Aorta (tissue), 5 donors: ENCODE measurements around the gene CRAMP1. TPM values are rescaled to one million over a fixed set of nuclear protein-coding genes. Genes with fewer than 3 reads are reported as not detected.

Source experiments
- ATAC-seq: fragments of 200-7000 bp; cut with Tn5 transposase; one replicate; pipeline ENCODE4 v1.9.1; 2022; ENCODE audit warnings: moderate library complexity; ENCODE audit not compliant: low FRiP score
- DNase-seq, 2 donors: peaks; one replicate each; pipeline ENCODE4 v3.0.0-alpha.2; 2020
- H3K27ac ChIP-seq, 2 donors: one replicate each; pipeline ENCODE4 v1.5.1; 2013; ENCODE audit warnings: low read length in 2 of 2, mild to moderate bottlenecking in 2 of 2, moderate library complexity in 2 of 2, control low read depth in 1 of 2, inconsistent platforms in 1 of 2, low read depth in 1 of 2
- H3K27me3 ChIP-seq, 2 donors: one replicate each; pipeline ENCODE4 v1.6.1; 2013; ENCODE audit warnings: control low read depth in 1 of 2, low read length in 1 of 2, mild to moderate bottlenecking in 1 of 2, moderate library complexity in 1 of 2; ENCODE audit not compliant: insufficient read depth in 2 of 2, control insufficient read depth in 1 of 2
- H3K36me3 ChIP-seq, 2 donors: one replicate each; pipeline ENCODE4 v1.6.1; 2013; ENCODE audit warnings: control low read depth in 1 of 2, low read length in 1 of 2, mild to moderate bottlenecking in 1 of 2; ENCODE audit not compliant: insufficient read depth in 2 of 2, control insufficient read depth in 1 of 2
- H3K4me1 ChIP-seq, 2 donors: one replicate each; pipeline ENCODE4 v1.6.1; 2013; ENCODE audit warnings: low read length in 2 of 2, control low read depth in 1 of 2, mild to moderate bottlenecking in 1 of 2, moderate library complexity in 1 of 2; ENCODE audit not compliant: insufficient read depth in 2 of 2, control insufficient read depth in 1 of 2
- H3K4me3 ChIP-seq, 2 donors: one replicate each; pipeline ENCODE4 v1.5.1; 2013; ENCODE audit warnings: low read length in 2 of 2, control low read depth in 1 of 2, mild to moderate bottlenecking in 1 of 2
- H3K9me3 ChIP-seq: one replicate; pipeline ENCODE4 v1.6.1; 2013; ENCODE audit warnings: mild to moderate bottlenecking, low read length; ENCODE audit not compliant: control insufficient read depth
- WGBS, 2 donors: extraction: QIAGEN DNeasy Blood & Tissue Kit; methylation state at CpG; one replicate each; pipeline ENCODE4 v1.1.7; 2013; 5-methylcytosine and 5-hydroxymethylcytosine counted together
- intact Hi-C, 2 donors: fragments of 100-400 bp; cut with DNase I; formaldehyde crosslinking; loops; one replicate each; pipeline versions ENCODE4 v1.14.2 to v1.15.0; 2022
- polyA plus RNA-seq, 2 donors: library from polyadenylated mRNA; stranded (reverse); fragments of 200-250 nt; gene quantifications; one replicate each; pipeline ENCODE4 v1.2.3, GENCODE V29; 2013
- total RNA-seq, 2 donors: library from RNA; stranded (reverse); fragmentation: NEBNext Ultra II Directional; extraction: Animal tissue kit (Norgen Biotek cat#: 25700); gene quantifications; one replicate each; pipeline ENCODE4 v1.2.1, GENCODE V29; 2021
- donor health status: healthy with polysubstance abuse.
- donor health status: Bipolar disorder and iron deficiency.
- donor health status: DM: no; HTN: no; CAD: no.
- donor health status: DM: no; HTN: no; CAD: no.
- donor health status: DM: yes; HTN: yes; CAD: no.

The CRAMP1 gene
- total and polyA plus RNA-seq, 4 donors: 2.3 to 24.2 (median 14.4) TPM

DNA sequence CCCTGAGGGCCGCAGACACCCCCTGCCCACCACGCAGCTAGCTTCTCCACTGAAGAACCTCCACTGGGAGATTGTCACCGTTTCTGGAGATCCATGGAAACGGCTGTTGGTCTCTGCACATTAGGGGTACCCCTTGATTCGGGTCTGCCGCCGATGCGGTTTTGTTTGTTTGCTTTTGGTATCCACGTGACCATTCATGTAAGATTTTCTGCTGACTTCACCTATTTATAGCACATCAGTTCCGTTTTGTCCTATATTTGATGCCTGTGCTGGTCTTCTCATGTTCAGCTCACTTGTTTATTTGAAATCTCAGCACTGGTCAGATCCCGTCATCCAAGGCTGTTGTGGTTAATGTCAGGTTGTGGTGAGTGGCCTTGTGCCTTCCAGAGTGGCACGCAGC is 21.1 kb downstream of the CRAMP1 start:
- intact Hi-C loops: no loop called here
- no peak for DNase-seq
- H3K36me3 ChIP-seq: peaks cover 0 to 2% of the 10 kb centered on the region in 2 donors
- no peaks in the 10 kb centered on the region for H3K27me3 ChIP-seq
- H3K27ac ChIP-seq: no peak overlapping the region
- no peak for ATAC-seq
- no peaks in the 10 kb centered on the region for H3K4me1 ChIP-seq
- no peak overlapping the region for H3K4me3 ChIP-seq
- H3K9me3 ChIP-seq: no peaks in the 10 kb centered on the region
- 87 to 89% methylated on average over 12 of the region's 12 CpGs for WGBS, 2 donors

DNA sequence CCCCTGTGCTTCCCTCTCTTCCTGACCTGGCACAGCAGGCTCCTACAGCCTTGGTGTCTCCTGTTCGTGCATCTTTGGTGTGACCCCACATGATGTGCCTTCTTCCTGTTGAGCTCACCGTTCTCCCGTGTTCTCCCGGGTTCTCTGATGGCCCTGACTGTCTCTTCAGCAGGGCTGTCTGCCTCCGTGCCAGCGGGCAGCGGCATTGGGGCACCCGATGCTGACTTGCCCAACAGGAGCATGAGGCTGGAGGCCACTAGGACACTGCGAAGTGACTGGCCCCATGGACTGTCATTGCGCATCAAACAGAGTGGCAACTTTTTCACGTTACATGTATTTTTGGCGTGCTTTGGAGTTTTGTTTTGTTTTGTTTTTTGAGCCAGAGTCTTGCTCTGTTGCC is 22.4 kb downstream of the CRAMP1 start:
- 95 to 97% methylated on average over 12 of the region's 12 CpGs for WGBS, 2 donors
- intact Hi-C loops: no loop called here
- no peaks in the 10 kb centered on the region for H3K4me1 ChIP-seq
- H3K36me3 ChIP-seq: peaks cover 0 to 5% of the 10 kb centered on the region in 2 donors
- no peaks in the 10 kb centered on the region for H3K9me3 ChIP-seq
- H3K4me3 ChIP-seq: no peak overlapping the region
- no peaks in the 10 kb centered on the region for H3K27me3 ChIP-seq
- no peak overlapping the region for H3K27ac ChIP-seq
- no peak for DNase-seq
- no peak for ATAC-seq

DNA sequence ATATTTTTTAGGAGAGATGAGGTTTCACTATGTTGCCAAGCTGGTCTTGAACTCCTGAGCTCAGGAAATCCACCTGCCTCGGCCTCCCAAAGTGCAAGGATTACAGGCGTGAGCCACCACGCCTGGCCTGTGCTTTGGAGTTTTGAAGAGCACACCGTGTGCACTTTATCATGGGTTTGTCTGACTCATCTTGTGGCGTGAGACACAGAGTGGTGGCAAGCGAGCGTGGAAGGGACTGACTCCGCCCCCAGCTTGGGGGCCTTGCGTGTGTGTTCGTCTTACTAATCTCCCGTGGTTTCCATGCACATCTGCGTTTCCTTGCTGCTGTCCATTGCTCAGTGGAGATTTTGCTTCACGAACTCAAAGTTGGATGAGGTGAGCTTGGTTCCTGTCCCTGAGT is 22.9 kb downstream of the CRAMP1 start:
- intact Hi-C loops: no loop called here
- DNase-seq (no peak), ATAC-seq (no peak)
- peaks cover 2 to 7% of the 10 kb centered on the region in 2 donors for H3K36me3 ChIP-seq
- H3K4me3 ChIP-seq: no peak overlapping the region
- 94 to 96% methylated on average over 13 of the region's 13 CpGs for WGBS, 2 donors
- H3K27ac ChIP-seq: no peak overlapping the region
- H3K9me3 ChIP-seq: no peaks in the 10 kb centered on the region
- no peaks in the 10 kb centered on the region for H3K27me3 ChIP-seq
- no peaks in the 10 kb centered on the region for H3K4me1 ChIP-seq

DNA sequence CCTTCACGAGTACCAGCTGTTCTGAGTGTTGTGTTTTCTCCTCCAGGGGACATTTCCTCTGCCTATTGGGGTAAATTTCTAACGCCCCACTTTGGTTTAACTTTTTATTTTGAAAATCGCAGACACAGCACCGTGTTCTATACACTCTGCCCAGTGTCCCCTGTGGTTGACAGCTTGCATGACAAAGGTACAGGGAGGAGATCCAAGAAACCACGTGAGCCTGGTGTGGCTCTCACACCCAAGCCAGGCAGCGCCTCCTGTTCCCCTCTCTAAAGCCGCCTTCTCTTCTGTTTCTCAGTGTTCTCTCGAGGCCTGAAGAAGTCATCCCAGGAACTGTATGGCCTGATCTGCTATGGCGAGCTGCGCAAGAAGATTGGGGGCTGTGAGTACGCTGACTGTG is 25.4 kb downstream of the CRAMP1 start:
- Histone ChIP-seq H3K36me3 (peaks cover 2 to 7% of the 10 kb centered on the region in 2 donors), H3K4me3 (no peak overlapping the region), H3K27ac (no peak overlapping the region), H3K4me1 (no peaks in the 10 kb centered on the region), H3K27me3 (no peaks in the 10 kb centered on the region), H3K9me3 (no peaks in the 10 kb centered on the region)
- intact Hi-C loops: no loop called here
- 90 to 91% methylated on average over 11 of the region's 11 CpGs for WGBS, 2 donors
- ATAC-seq: no peak
- DNase-seq: no peak

DNA sequence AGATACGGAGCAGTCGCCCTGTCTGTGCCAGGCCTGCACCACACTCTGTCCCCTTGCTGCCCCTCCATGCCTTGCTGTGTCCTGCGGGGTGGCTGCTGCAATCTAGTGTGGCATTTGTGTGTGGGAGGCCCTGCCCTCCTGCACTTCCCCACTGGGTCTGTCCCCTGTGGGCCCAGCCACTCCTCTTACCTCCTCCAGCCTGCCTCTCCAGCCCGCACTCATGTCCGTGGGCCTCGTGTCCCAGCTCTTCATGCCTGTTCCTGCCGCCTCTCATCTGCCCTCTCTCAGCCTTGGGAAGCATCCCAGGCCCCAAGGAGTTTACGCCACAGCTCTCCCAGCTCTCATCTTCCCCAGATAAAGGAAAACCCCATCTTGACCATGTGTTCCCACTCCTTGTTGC is 26.6 kb downstream of the CRAMP1 start:
- DNase-seq: no peak
- H3K4me3 ChIP-seq: no peak overlapping the region
- no peaks in the 10 kb centered on the region for H3K9me3 ChIP-seq
- no peaks in the 10 kb centered on the region for H3K4me1 ChIP-seq
- no peaks in the 10 kb centered on the region for H3K27me3 ChIP-seq
- ATAC-seq: no peak
- intact Hi-C loops: no loop called here
- H3K27ac ChIP-seq: no peak overlapping the region
- WGBS, 2 donors: 89 to 93% methylated on average over 8 of the region's 8 CpGs
- H3K36me3 ChIP-seq: peaks cover 2 to 7% of the 10 kb centered on the region in 2 donors

DNA sequence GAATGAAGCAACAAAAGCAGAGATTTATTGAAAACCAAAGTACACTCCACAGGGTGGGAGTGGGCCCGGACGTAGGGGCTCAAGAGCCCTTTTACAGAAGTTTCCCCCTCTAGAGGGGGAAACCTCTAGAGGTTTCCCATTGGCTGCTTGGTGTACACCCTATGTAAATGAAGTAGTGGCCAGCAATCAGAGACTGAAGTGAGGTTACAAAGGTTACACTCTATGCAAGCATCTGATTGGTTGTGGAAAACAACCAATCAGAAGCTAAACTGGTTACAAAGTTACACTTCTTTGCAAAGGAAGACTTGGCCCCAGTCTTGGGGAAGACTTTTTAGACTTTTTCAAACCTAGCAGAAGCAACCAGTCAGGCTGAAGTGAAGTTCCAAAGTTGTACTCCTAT is 27.1 kb downstream of the CRAMP1 start:
- Histone ChIP-seq H3K36me3 (peaks cover 2 to 7% of the 10 kb centered on the region in 2 donors), H3K27me3 (no peaks in the 10 kb centered on the region), H3K4me1 (no peaks in the 10 kb centered on the region), H3K4me3 (no peak overlapping the region), H3K9me3 (no peaks in the 10 kb centered on the region), H3K27ac (no peak overlapping the region)
- DNase-seq (no peak), ATAC-seq (no peak)
- intact Hi-C loops: no loop called here
- WGBS, 2 donors: 75 to 82% methylated on average over 2 of the region's 2 CpGs

DNA sequence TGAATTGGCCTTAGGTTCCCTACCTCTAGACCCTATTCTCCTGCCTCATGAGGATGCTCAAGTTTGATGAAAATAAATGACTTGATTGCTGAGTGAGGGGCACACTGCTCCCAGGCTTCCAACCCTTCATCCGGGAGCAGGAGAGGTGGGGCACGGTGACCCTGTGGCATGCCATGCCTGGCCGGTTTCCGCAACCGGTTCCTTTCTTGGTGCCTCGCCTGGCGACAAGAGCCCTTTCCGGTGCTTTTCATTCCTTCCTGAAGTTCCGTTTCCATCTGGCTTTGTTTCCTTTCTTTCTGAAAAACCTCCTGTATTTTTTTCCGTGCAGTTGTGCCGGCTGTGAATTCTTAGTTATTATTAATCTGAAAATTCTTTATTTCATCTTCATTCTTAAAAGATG is 27.7 kb downstream of the CRAMP1 start:
- H3K9me3 ChIP-seq: no peaks in the 10 kb centered on the region
- no peaks in the 10 kb centered on the region for H3K4me1 ChIP-seq
- no peak overlapping the region for H3K27ac ChIP-seq
- WGBS, 2 donors: 78 to 81% methylated on average over 11 of the region's 11 CpGs
- DNase-seq (no peak), ATAC-seq (no peak)
- intact Hi-C loops: no loop called here
- H3K36me3 ChIP-seq: peaks cover 2 to 7% of the 10 kb centered on the region in 2 donors
- no peaks in the 10 kb centered on the region for H3K27me3 ChIP-seq
- H3K4me3 ChIP-seq: no peak overlapping the region

DNA sequence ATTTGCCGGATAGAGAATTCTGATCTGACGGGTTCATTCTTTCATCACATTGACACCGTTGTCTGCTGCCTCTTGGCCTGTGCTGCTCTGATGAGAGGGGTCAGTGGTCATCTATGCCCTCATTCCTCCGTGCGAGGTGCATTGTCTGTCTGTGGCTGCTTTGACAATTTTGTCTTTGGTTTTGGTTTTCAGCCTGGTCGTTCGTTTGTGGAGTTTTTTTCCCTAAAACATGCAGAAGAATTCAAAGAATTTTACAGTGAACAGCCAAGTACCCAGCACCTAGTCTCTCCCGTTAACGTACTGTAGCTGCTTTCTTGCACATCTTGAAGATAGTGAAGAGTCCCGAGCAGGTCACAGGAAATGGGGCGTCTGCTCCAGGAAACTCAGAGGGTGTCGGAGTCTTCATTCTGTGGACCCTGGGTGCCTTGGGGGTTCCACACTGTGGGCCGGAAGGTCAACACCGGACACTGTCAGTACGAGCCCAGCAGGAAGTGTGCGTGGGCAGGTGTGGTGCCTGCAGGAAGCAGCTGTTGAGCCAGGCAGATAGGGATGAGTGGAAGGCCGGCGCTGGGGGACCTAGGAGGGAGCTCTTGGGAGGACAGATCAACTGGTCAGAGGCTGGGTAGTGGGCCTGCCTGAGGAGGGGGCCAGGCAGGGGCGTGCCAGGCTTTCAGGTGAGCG is 28.2 kb downstream of the CRAMP1 start:
- no peaks in the 10 kb centered on the region for H3K9me3 ChIP-seq
- no peaks in the 10 kb centered on the region for H3K4me1 ChIP-seq
- no peak overlapping the region for H3K27ac ChIP-seq
- ATAC-seq (no peak), DNase-seq (no peak)
- H3K4me3 ChIP-seq: no peak overlapping the region
- intact Hi-C loops: no loop called here
- peaks cover 2 to 7% of the 10 kb centered on the region in 2 donors for H3K36me3 ChIP-seq
- WGBS, 2 donors: 66 to 74% methylated on average over 20 of the region's 20 CpGs
- H3K27me3 ChIP-seq: no peaks in the 10 kb centered on the region

DNA sequence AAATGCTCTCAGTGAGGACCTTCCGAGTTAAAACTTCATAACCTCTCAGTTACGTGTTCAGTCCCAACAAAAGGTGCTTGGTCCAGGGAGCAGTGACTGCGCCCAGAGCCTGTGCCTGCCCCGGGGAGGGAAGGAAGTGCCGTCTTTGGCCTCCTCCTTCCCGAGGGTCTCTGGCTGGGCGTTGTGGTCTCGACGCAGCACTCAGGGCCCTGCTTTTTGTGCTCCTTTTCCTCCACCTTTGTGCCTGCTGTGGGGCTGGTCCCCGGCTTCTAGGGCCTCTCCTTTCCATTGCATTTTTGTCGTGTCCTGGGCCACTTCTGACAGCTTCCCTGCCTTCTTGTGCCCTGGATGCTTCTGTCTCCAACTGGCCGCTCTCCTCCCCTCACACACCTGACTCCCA is 29.1 kb downstream of the CRAMP1 start:
- intact Hi-C loops: no loop called here
- Histone ChIP-seq H3K9me3 (no peaks in the 10 kb centered on the region), H3K36me3 (peaks cover 2 to 7% of the 10 kb centered on the region in 2 donors), H3K4me1 (no peaks in the 10 kb centered on the region), H3K27me3 (no peaks in the 10 kb centered on the region), H3K4me3 (no peak overlapping the region), H3K27ac (no peak overlapping the region)
- ATAC-seq (no peak), DNase-seq (no peak)
- WGBS, 2 donors: 91 to 93% methylated on average over 12 of the region's 12 CpGs
